ENCODE measurements around the gene LRWD1. TPM values are rescaled to one million over a fixed set of nuclear protein-coding genes. Genes with fewer than 3 reads are reported as not detected.
A peak's percentile ranks its signal among the peaks of the same experiment; 100 is the strongest.

Gene LRWD1
- total RNA-seq, 1 experiment from 2014 or later = 39.6 TPM

GRCh38 chr7:102469972-102470825 is 5.4 kb downstream of the LRWD1 start:
- no peak for TF ChIP-seq STAT6 (CRISPR knock-in tag; conservative IDR thresholded peaks at IDR 0.05; ENCODE audit: low read depth)
- no peak for TF ChIP-seq USF2 (CRISPR knock-in tag; IDR thresholded peaks at IDR 0.05)
- no peak for TF ChIP-seq TEAD1 (CRISPR knock-in tag; IDR thresholded peaks at IDR 0.05)
- no peak for DNase-seq (ENCODE audit: low spot score)
- ChIA-PET POLR2A (no interaction called here), CTCF (no interaction called here)
- no peaks in the 10 kb centered on the region for H3K4me1 Mint-ChIP-seq
- no peak for ATAC-seq
- H3K4me3 Mint-ChIP-seq = no peak overlapping the region
- no peak overlapping the region for H3K27ac Mint-ChIP-seq
- H3K9me3 Mint-ChIP-seq = no peaks in the 10 kb centered on the region
- peaks cover 3% of the 10 kb centered on the region; the same call in 1 of the 2 replicates for H3K36me3 Mint-ChIP-seq
- no peaks in the 10 kb centered on the region for H3K27me3 Mint-ChIP-seq (ENCODE audit: low read depth)

GRCh38 chr7:102471791-102472125 is 7.0 kb downstream of the LRWD1 start:
- POLR2A ChIA-PET = no interaction called here
- no peak for DNase-seq (ENCODE audit: low spot score)
- no peak overlapping the region for H3K4me3 Mint-ChIP-seq
- H3K27ac Mint-ChIP-seq = no peak overlapping the region
- CTCF ChIA-PET = no interaction called here
- no peaks in the 10 kb centered on the region for H3K4me1 Mint-ChIP-seq
- no peaks in the 10 kb centered on the region for H3K9me3 Mint-ChIP-seq
- H3K27me3 Mint-ChIP-seq (ENCODE audit: low read depth) = no peaks in the 10 kb centered on the region
- H3K36me3 Mint-ChIP-seq = peaks cover 3% of the 10 kb centered on the region; the same call in 1 of the 2 replicates
- ATAC-seq = no peak
- TF ChIP-seq HMGA2 (CRISPR knock-in tag; IDR thresholded peaks at IDR 0.05) (no peak), SP1 (CRISPR knock-in tag; conservative IDR thresholded peaks at IDR 0.05) (no peak), MXD4 (CRISPR knock-in tag; IDR thresholded peaks at IDR 0.05; ENCODE audit: borderline replicate concordance) (no peak), STAT6 (CRISPR knock-in tag; conservative IDR thresholded peaks at IDR 0.05; ENCODE audit: low read depth) (no peak)

- Mint-ChIP-seq H3K27ac (peak overlapping the region; percentile 60; the same call in 1 of the 2 replicates), H3K9me3 (no peaks in the 10 kb centered on the region), H3K4me1 (no peaks in the 10 kb centered on the region), H3K36me3 (peaks cover 3% of the 10 kb centered on the region; the same call in 1 of the 2 replicates), H3K4me3 (no peak overlapping the region), H3K27me3 (ENCODE audit: low read depth) (no peaks in the 10 kb centered on the region)
- ChIA-PET CTCF (no interaction called here), POLR2A (no interaction called here)
- ATAC-seq = no peak
- DNase-seq (ENCODE audit: low spot score) = no peak
- no peak for TF ChIP-seq MXD4 (CRISPR knock-in tag; IDR thresholded peaks at IDR 0.05; ENCODE audit: borderline replicate concordance)
- no peak for TF ChIP-seq GTF2I (CRISPR knock-in tag; conservative IDR thresholded peaks at IDR 0.05)
- no peak for TF ChIP-seq KAT7 (CRISPR knock-in tag; IDR thresholded peaks at IDR 0.05; ENCODE audit: borderline replicate concordance)
- TF ChIP-seq GRHL2 (CRISPR knock-in tag; IDR thresholded peaks at IDR 0.05; ENCODE audit: insufficient replicate concordance, severe bottlenecking) = no peak
- no peak for TF ChIP-seq JAZF1 (CRISPR knock-in tag; IDR thresholded peaks at IDR 0.05)
- TF ChIP-seq NR1H2 (CRISPR knock-in tag; IDR thresholded peaks at IDR 0.05) = no peak
- no peak for TF ChIP-seq JUN (CRISPR knock-in tag; IDR thresholded peaks at IDR 0.05)
- no peak for TF ChIP-seq STAT6 (CRISPR knock-in tag; conservative IDR thresholded peaks at IDR 0.05; ENCODE audit: low read depth)
- TF ChIP-seq FOXP4 (CRISPR knock-in tag; IDR thresholded peaks at IDR 0.05) = no peak
- no peak for TF ChIP-seq ZNF512 (CRISPR knock-in tag; IDR thresholded peaks at IDR 0.05; ENCODE audit: borderline replicate concordance)
Observed at GRCh38 chr7:102472126-102473041, 7.6 kb downstream of the LRWD1 start.

All from WTC11 (cell line).